H9 (cell line): Measurements from ENCODE around the gene LOXHD1. TPM values are rescaled to one million over a fixed set of nuclear protein-coding genes. Genes with fewer than 3 reads are reported as not detected.

ENCODE experiments used
- DNase-seq: peaks from one replicate; pipeline ENCODE4 v3.0.0-alpha.2; 2017
- H2AFZ ChIP-seq: one replicate; pipeline ENCODE4 v1.6.1; 2013; ENCODE audit warnings: mild to moderate bottlenecking, low read length, control low read depth, moderate library complexity
- H2AK5ac ChIP-seq: 2 replicates; pipeline ENCODE4 v1.6.1; 2013; ENCODE audit warnings: low read length, control low read depth, mixed read lengths; ENCODE audit not compliant: insufficient read length
- H2BK120ac ChIP-seq: one replicate; pipeline ENCODE4 v1.6.1; 2013; ENCODE audit warnings: low read depth, mild to moderate bottlenecking, low read length, control low read depth, inconsistent platforms; ENCODE audit not compliant: poor library complexity, severe bottlenecking
- H2BK12ac ChIP-seq: 2 replicates; pipeline ENCODE4 v1.6.1; 2013; ENCODE audit warnings: low read length, control low read depth, mixed read lengths, low read depth; ENCODE audit not compliant: insufficient read length
- H2BK15ac ChIP-seq: 2 replicates; pipeline ENCODE4 v1.6.1; 2013; ENCODE audit warnings: low read depth, low read length, control low read depth
- H2BK20ac ChIP-seq: one replicate; pipeline ENCODE4 v1.6.1; 2013; ENCODE audit warnings: low read depth, mild to moderate bottlenecking, low read length, control low read depth, inconsistent platforms; ENCODE audit not compliant: poor library complexity, severe bottlenecking
- H2BK5ac ChIP-seq: 2 replicates; pipeline ENCODE4 v1.6.1; 2013; ENCODE audit warnings: low read length, control low read depth, mixed read lengths; ENCODE audit not compliant: insufficient read length
- H3K14ac ChIP-seq: 2 replicates; pipeline ENCODE4 v1.6.1; 2013; ENCODE audit warnings: low read length, control low read depth; ENCODE audit not compliant: insufficient read depth
- H3K18ac ChIP-seq: 2 replicates; pipeline ENCODE4 v1.6.1; 2013; ENCODE audit warnings: low read depth, mild to moderate bottlenecking, mixed read lengths, low read length, control low read depth; ENCODE audit not compliant: insufficient read length
- H3K23ac ChIP-seq: 2 replicates; pipeline ENCODE4 v1.6.1; 2013; ENCODE audit warnings: low read length, control low read depth, mixed read lengths, low read depth; ENCODE audit not compliant: insufficient read length
- H3K23me2 ChIP-seq: 2 replicates; pipeline ENCODE4 v1.6.1; 2013; ENCODE audit warnings: low read depth, mild to moderate bottlenecking, mixed read lengths, low read length, control low read depth; ENCODE audit not compliant: insufficient read length, poor library complexity, severe bottlenecking
- H3K27ac ChIP-seq: 2 replicates; pipeline ENCODE4 v1.5.1; 2013; ENCODE audit warnings: low read length, control low read depth, mixed read lengths, low read depth; ENCODE audit not compliant: insufficient read length
- H3K27me3 ChIP-seq: 2 replicates; pipeline ENCODE4 v1.6.1; 2013; ENCODE audit warnings: low read length, control low read depth, inconsistent platforms; ENCODE audit not compliant: insufficient read depth
- H3K4ac ChIP-seq: 2 replicates; pipeline ENCODE4 v1.6.1; 2013; ENCODE audit warnings: low read depth, mild to moderate bottlenecking, control low read depth, inconsistent platforms, low read length, moderate library complexity
- H3K4me1 ChIP-seq: 2 replicates; pipeline ENCODE4 v1.6.1; 2013; ENCODE audit warnings: low read length, control low read depth, inconsistent platforms; ENCODE audit not compliant: insufficient read depth
- H3K4me2 ChIP-seq: 2 replicates; pipeline ENCODE4 v1.6.1; 2013; ENCODE audit warnings: low read length, control low read depth, mixed read lengths; ENCODE audit not compliant: insufficient read length, insufficient read depth
- H3K56ac ChIP-seq: 2 replicates; pipeline ENCODE4 v1.6.1; 2013; ENCODE audit warnings: low read depth, mild to moderate bottlenecking, mixed read lengths, low read length, control low read depth; ENCODE audit not compliant: insufficient read length
- H3K79me1 ChIP-seq: 2 replicates; pipeline ENCODE4 v1.6.1; 2013; ENCODE audit warnings: low read depth, mild to moderate bottlenecking, moderate library complexity, low read length, control low read depth, inconsistent platforms; ENCODE audit not compliant: insufficient read depth, poor library complexity, severe bottlenecking
- H3K79me2 ChIP-seq: 2 replicates; pipeline ENCODE4 v1.6.1; 2013; ENCODE audit warnings: low read length, control low read depth, inconsistent platforms; ENCODE audit not compliant: insufficient read depth
- H3K9ac ChIP-seq: 2 replicates; pipeline ENCODE4 v1.6.1; 2013; ENCODE audit warnings: low read length, control low read depth, mixed read lengths; ENCODE audit not compliant: insufficient read length; ENCODE audit errors: extremely low read depth
- H3K9me3 ChIP-seq: one replicate; pipeline ENCODE4 v1.6.1; 2013; ENCODE audit warnings: low read depth, low read length, inconsistent platforms; ENCODE audit not compliant: control insufficient read depth
- H3T11ph ChIP-seq: one replicate; pipeline ENCODE4 v1.6.1; 2013; ENCODE audit warnings: mild to moderate bottlenecking, low read length, control low read depth, inconsistent platforms
- H4K20me1 ChIP-seq: one replicate; pipeline ENCODE4 v1.6.1; 2013; ENCODE audit not compliant: control insufficient read depth, insufficient read length, insufficient read depth
- H4K5ac ChIP-seq: 2 replicates; pipeline ENCODE4 v1.6.1; 2013; ENCODE audit warnings: low read depth, mild to moderate bottlenecking, mixed read lengths, low read length, control low read depth; ENCODE audit not compliant: insufficient read length
- H4K8ac ChIP-seq: replicated peaks from 2 replicates; pipeline ENCODE4 v1.6.1; 2013; ENCODE audit warnings: low read length, control low read depth, mixed read lengths, low read depth; ENCODE audit not compliant: insufficient read length
- H4K91ac ChIP-seq: 2 replicates; pipeline ENCODE4 v1.6.1; 2013; ENCODE audit warnings: low read depth, mild to moderate bottlenecking, moderate library complexity, mixed read lengths, low read length, control low read depth; ENCODE audit not compliant: insufficient read length
- H3K27ac Mint-ChIP-seq, 3 experiments: 2 replicates in 2 of 3; 3 replicates in 1 of 3; pipeline ENCODE4 v1.8.0; 2020 to 2021; ENCODE audit warnings: mixed read lengths in 3 of 3, mild to moderate bottlenecking in 1 of 3, moderate library complexity in 1 of 3
- H3K27me3 Mint-ChIP-seq: 2 replicates; pipeline ENCODE4 v1.8.0; 2021; ENCODE audit warnings: low read depth, mild to moderate bottlenecking, moderate library complexity, mixed read lengths
- H3K36me3 Mint-ChIP-seq, 3 experiments: 2 replicates in 2 of 3; 3 replicates in 1 of 3; pipeline ENCODE4 v1.8.0; 2020 to 2021; ENCODE audit warnings: low read depth in 3 of 3, mixed read lengths in 3 of 3; ENCODE audit not compliant: insufficient read depth in 1 of 3
- H3K4me1 Mint-ChIP-seq, 2 experiments: 2 replicates each; pipeline ENCODE4 v1.8.0; 2020; ENCODE audit warnings: mixed read lengths in 2 of 2
- H3K4me3 Mint-ChIP-seq, 2 experiments: 2 replicates in 1 of 2; 3 replicates in 1 of 2; pipeline ENCODE4 v1.8.0; 2020 to 2021; ENCODE audit warnings: mild to moderate bottlenecking in 2 of 2, mixed read lengths in 2 of 2, moderate library complexity in 1 of 2
- H3K9me3 Mint-ChIP-seq, 2 experiments: 2 replicates in 1 of 2; 3 replicates in 1 of 2; pipeline ENCODE4 v1.8.0; 2020; ENCODE audit warnings: mild to moderate bottlenecking in 2 of 2, mixed read lengths in 2 of 2, moderate library complexity in 1 of 2
- WGBS: extraction: QIAGEN DNeasy Blood & Tissue Kit; methylation state at CpG from one replicate; pipeline ENCODE4 v1.1.7; 2013; ENCODE audit warnings: missing lambda C conversion rate, low lambda C conversion rate, mixed read lengths; ENCODE audit not compliant: insufficient read length; ENCODE audit errors: extremely low coverage; 5-methylcytosine and 5-hydroxymethylcytosine counted together
- total RNA-seq: library from RNA; stranded (reverse); gene quantifications from 2 replicates; pipeline ENCODE4 v1.2.1, GENCODE V29; 2021
- TF ChIP-seq, protein P1 (sequence below): fragments of 200-600 bp; sonication (generic); conservative IDR thresholded peaks from 3 replicates; pipeline ENCODE4 v1.8.0; 2021; ENCODE audit warnings: antibody characterized with exemption, mild to moderate bottlenecking

Gene LOXHD1
- total RNA-seq, 1 experiment from 2014 or later = 0.07 TPM

GRCh38 chr18:46570666-46571065, 86.4 kb downstream of the LOXHD1 start:
- H3K4me3 Mint-ChIP-seq = no peak overlapping the region
- peaks cover 14% of the 10 kb centered on the region for H3K27me3 Mint-ChIP-seq
- H3K79me2 ChIP-seq = no peaks in the 10 kb centered on the region

More at GRCh38 chr18:46570666-46571065, 86.4 kb downstream of the LOXHD1 start:
- Histone ChIP-seq H4K5ac (no peak overlapping the region), H2AK5ac (no peak overlapping the region), H3K27me3 (no peaks in the 10 kb centered on the region), H2AFZ (no peak overlapping the region), H3K56ac (no peak overlapping the region), H2BK120ac (no peak overlapping the region), H3K79me1 (no peaks in the 10 kb centered on the region), H4K20me1 (no peaks in the 10 kb centered on the region), H4K91ac (no peak overlapping the region), H3K23ac (no peak overlapping the region), H3K27ac (no peak overlapping the region), H2BK20ac (no peak overlapping the region), H3T11ph (no peak overlapping the region), H3K23me2 (no peaks in the 10 kb centered on the region), H2BK5ac (no peak overlapping the region), H3K4me2 (no peak overlapping the region), H3K18ac (no peak overlapping the region), H2BK12ac (no peak overlapping the region), H3K9me3 (no peaks in the 10 kb centered on the region), H3K14ac (no peak overlapping the region), H3K9ac (no peak overlapping the region), H3K4me1 (no peaks in the 10 kb centered on the region), H4K8ac (no peak overlapping the region), H2BK15ac (no peak overlapping the region), H3K4ac (no peak overlapping the region)
- WGBS = no CpG with 5 or more reads among the region's 6 CpGs
- Mint-ChIP-seq H3K36me3 (no peaks in the 10 kb centered on the region; a peak in 1 of 7 replicates), H3K27ac (no peak overlapping the region), H3K4me1 (no peaks in the 10 kb centered on the region; a peak in 1 of 4 replicates), H3K9me3 (no peaks in the 10 kb centered on the region)
- TF ChIP-seq, protein P1, sequence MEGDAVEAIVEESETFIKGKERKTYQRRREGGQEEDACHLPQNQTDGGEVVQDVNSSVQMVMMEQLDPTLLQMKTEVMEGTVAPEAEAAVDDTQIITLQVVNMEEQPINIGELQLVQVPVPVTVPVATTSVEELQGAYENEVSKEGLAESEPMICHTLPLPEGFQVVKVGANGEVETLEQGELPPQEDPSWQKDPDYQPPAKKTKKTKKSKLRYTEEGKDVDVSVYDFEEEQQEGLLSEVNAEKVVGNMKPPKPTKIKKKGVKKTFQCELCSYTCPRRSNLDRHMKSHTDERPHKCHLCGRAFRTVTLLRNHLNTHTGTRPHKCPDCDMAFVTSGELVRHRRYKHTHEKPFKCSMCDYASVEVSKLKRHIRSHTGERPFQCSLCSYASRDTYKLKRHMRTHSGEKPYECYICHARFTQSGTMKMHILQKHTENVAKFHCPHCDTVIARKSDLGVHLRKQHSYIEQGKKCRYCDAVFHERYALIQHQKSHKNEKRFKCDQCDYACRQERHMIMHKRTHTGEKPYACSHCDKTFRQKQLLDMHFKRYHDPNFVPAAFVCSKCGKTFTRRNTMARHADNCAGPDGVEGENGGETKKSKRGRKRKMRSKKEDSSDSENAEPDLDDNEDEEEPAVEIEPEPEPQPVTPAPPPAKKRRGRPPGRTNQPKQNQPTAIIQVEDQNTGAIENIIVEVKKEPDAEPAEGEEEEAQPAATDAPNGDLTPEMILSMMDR = no peak
- no peak for DNase-seq
